DND-41 (cell line): ENCODE measurements around the gene NPVF.

Source experiments
- EZH2 ChIP-seq: IDR thresholded peaks from 3 replicates; pipeline ENCODE4 v1.6.1; 2012; ENCODE audit warnings: borderline replicate concordance, low read depth, mild to moderate bottlenecking, moderate library complexity, low read length, inconsistent platforms; ENCODE audit not compliant: severe bottlenecking
- TF ChIP-seq, protein P1 (sequence below): IDR thresholded peaks from 2 replicates; pipeline ENCODE4 v1.5.1; 2012; ENCODE audit warnings: borderline replicate concordance, low read length, moderate library complexity, mild to moderate bottlenecking; ENCODE audit not compliant: poor library complexity, severe bottlenecking; ENCODE audit errors: extremely low read depth

DNA sequence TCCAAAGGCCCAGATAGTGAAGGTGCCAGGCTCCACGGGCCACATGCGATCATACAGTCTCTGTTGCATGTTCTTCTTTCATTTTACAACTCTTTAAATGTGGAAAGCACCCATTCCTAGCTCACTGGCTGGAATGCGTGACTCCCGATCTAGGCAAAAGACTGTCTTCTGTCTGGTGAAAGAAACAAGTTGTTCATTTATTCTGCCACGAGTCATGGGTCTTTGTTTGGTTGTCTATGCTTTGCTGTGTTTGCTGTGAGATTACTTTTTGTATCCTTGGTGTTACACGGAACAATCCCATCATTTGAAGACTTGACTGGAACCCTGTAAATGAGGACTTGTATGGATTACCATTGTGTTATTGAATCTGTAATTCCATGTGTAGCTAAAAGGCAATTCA lies 41.9 kb downstream of the NPVF start:
- TF ChIP-seq, protein P1, sequence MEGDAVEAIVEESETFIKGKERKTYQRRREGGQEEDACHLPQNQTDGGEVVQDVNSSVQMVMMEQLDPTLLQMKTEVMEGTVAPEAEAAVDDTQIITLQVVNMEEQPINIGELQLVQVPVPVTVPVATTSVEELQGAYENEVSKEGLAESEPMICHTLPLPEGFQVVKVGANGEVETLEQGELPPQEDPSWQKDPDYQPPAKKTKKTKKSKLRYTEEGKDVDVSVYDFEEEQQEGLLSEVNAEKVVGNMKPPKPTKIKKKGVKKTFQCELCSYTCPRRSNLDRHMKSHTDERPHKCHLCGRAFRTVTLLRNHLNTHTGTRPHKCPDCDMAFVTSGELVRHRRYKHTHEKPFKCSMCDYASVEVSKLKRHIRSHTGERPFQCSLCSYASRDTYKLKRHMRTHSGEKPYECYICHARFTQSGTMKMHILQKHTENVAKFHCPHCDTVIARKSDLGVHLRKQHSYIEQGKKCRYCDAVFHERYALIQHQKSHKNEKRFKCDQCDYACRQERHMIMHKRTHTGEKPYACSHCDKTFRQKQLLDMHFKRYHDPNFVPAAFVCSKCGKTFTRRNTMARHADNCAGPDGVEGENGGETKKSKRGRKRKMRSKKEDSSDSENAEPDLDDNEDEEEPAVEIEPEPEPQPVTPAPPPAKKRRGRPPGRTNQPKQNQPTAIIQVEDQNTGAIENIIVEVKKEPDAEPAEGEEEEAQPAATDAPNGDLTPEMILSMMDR, result no peak
- TF ChIP-seq EZH2, result no peak
